AG20443 (cell line): ENCODE data around the gene OGDH.
"Not testable (repeated sequence)": the region's sequence is repeated elsewhere in the genome, so short reads cannot be mapped to it uniquely, and the experiment has no call there.

Experiments used
- DNase-seq: peaks from one replicate; pipeline ENCODE4 v3.0.0; 2012; ENCODE audit warnings: low spot score, mixed read lengths

Gene OGDH

GRCh38 chr7:44707558-44708230 is 101.3 kb downstream of the OGDH start:
- no peak for DNase-seq

GRCh38 chr7:44709011-44709915 is 102.8 kb downstream of the OGDH start:
- DNase-seq = no peak

GRCh38 chr7:44709945-44710596 is 103.6 kb downstream of the OGDH start:
- no peak for DNase-seq

- DNase-seq = peak; percentile 13
These were observed 105.1 kb downstream of the OGDH start for GRCh38 chr7:44711528-44711927.

- no peak for DNase-seq
These were observed 105.6 kb downstream of the OGDH start for GRCh38 chr7:44712012-44712411.

GRCh38 chr7:44713141-44713540 is 106.7 kb downstream of the OGDH start:
- no peak for DNase-seq

- DNase-seq = no peak
These were observed 107.4 kb downstream of the OGDH start for GRCh38 chr7:44713680-44714335.

GRCh38 chr7:44716205-44716604 is 109.8 kb downstream of the OGDH start:
- no peak for DNase-seq

GRCh38 chr7:44720301-44720700 is 113.9 kb downstream of the OGDH start:
- no peak for DNase-seq

- no peak for DNase-seq
These were observed 117.8 kb downstream of the OGDH start for GRCh38 chr7:44724276-44724675.

- DNase-seq = not testable (repeated sequence)
These were observed 119.8 kb downstream of the OGDH start for GRCh38 chr7:44726250-44726649.

GRCh38 chr7:44727158-44727936 is 120.9 kb downstream of the OGDH start:
- peak; percentile 67 for DNase-seq

- no peak for DNase-seq
These were observed 121.5 kb downstream of the OGDH start for GRCh38 chr7:44727937-44728262.

GRCh38 chr7:44729949-44730590 is 123.6 kb downstream of the OGDH start:
- no peak for DNase-seq

GRCh38 chr7:44732971-44733370 is 126.5 kb downstream of the OGDH start:
- DNase-seq = not testable (repeated sequence)

GRCh38 chr7:44733708-44734481 is 127.5 kb downstream of the OGDH start:
- DNase-seq = no peak

- peak; percentile 62 for DNase-seq
These were observed 129.2 kb downstream of the OGDH start for GRCh38 chr7:44735403-44736165.

GRCh38 chr7:44736896-44737295 is 130.5 kb downstream of the OGDH start:
- no peak for DNase-seq

- DNase-seq = no peak
These were observed 131.8 kb downstream of the OGDH start for GRCh38 chr7:44738051-44738723.
